A549 (cell line): Measurements from ENCODE around the gene C12orf54. TPM values are rescaled to one million over a fixed set of nuclear protein-coding genes. Genes with fewer than 3 reads are reported as not detected.
A peak's percentile ranks its signal among the peaks of the same experiment; 100 is the strongest.
"Not testable (repeated sequence)": the region's sequence is repeated elsewhere in the genome, so short reads cannot be mapped to it uniquely, and the experiment has no call there.

Source experiments
- ATAC-seq, 2 experiments: fragments of 200-7000 bp in 1 of 2; fragments of >200 bp in 1 of 2; cut with Nextera tagmentation in 1 of 2; cut with Tn5 transposase in 1 of 2; 3 replicates each; pipeline versions ENCODE4 v1.8.0 to v1.9.1; 2018 to 2020; ENCODE audit warnings: mild to moderate bottlenecking in 1 of 2, moderate library complexity in 1 of 2
- CTCF ChIA-PET: fragments of 300-600 bp; sonication (Branson Sonifier 250); formaldehyde crosslinking; extraction: SDS; loops from one replicate; lab custom pipeline; 2021; ENCODE audit warnings: antibody characterized with exemption, inconsistent platforms; lab: Yijun Ruan, JAX
- POLR2A ChIA-PET: fragments of 350-600 bp; formaldehyde crosslinking; extraction: SDS; loops from one replicate; lab custom pipeline; 2021; ENCODE audit warnings: antibody characterized with exemption, inconsistent platforms; lab: Yijun Ruan, JAX
- DNase-seq, 2 experiments: peaks; one replicate each; pipeline versions ENCODE4 v3.0.0 to v3.0.0-alpha.2; 2011 to 2016; ENCODE audit warnings: low read depth in 1 of 2, low spot score in 1 of 2
- FAIRE-seq: peaks from 2 replicates; lab custom pipeline; 2011; peaks lifted over from hg19 to GRCh38; lab: Jason Lieb, UNC
- H3K27ac ChIP-seq, 2 experiments: fragments of >200 bp; sonication (Bioruptor Twin); formaldehyde crosslinking; 3 replicates each; pipeline ENCODE4 v1.5.1; 2016 to 2017
- H3K4me1 ChIP-seq: fragments of >200 bp; sonication (Bioruptor Twin); formaldehyde crosslinking; 3 replicates; pipeline ENCODE4 v1.6.1; 2016
- H3K4me2 ChIP-seq: fragments of >200 bp; sonication (Bioruptor Twin); formaldehyde crosslinking; 3 replicates; pipeline ENCODE4 v1.6.1; 2016
- H3K4me3 ChIP-seq: fragments of >200 bp; sonication (Bioruptor Twin); formaldehyde crosslinking; 3 replicates; pipeline ENCODE4 v1.5.1; 2016
- H3K9me3 ChIP-seq: fragments of >200 bp; sonication (Bioruptor Twin); formaldehyde crosslinking; 3 replicates; pipeline ENCODE4 v1.6.1; 2016
- BCL3 ChIP-seq: fragments of >200 bp; sonication (Bioruptor Twin); formaldehyde crosslinking; IDR thresholded peaks from 3 replicates; pipeline ENCODE4 v1.6.1; 2016
- BHLHE40 ChIP-seq: IDR thresholded peaks from 2 replicates; pipeline ENCODE4 v1.6.1; 2012; ENCODE audit warnings: low read depth, low read length, inconsistent platforms
- CHD4 ChIP-seq: fragments of 200-600 bp; sonication (generic); IDR thresholded peaks from 2 replicates; pipeline ENCODE4 v1.6.1; 2016; ENCODE audit warnings: antibody characterized with exemption, mild to moderate bottlenecking, borderline replicate concordance
- EHMT2 ChIP-seq: fragments of 200-600 bp; sonication (generic); IDR thresholded peaks from 2 replicates; pipeline ENCODE4 v1.6.1; 2016; ENCODE audit warnings: antibody characterized with exemption, low read depth, mild to moderate bottlenecking, moderate library complexity
- ESRRA ChIP-seq: fragments of 150-350 bp; IDR thresholded peaks from 2 replicates; pipeline ENCODE4 v1.6.1; 2014; ENCODE audit warnings: mild to moderate bottlenecking, low read length, borderline replicate concordance
- GATA3 ChIP-seq: IDR thresholded peaks from 2 replicates; pipeline ENCODE4 v1.6.1; 2012; ENCODE audit warnings: borderline replicate concordance
- HES2 ChIP-seq: fragments of >200 bp; sonication (Bioruptor Twin); formaldehyde crosslinking; IDR thresholded peaks from 2 replicates; pipeline ENCODE4 v1.6.1; 2016
- HOXB5 ChIP-seq: fragments of 250-450 bp; sonication (Bioruptor Pico); IDR thresholded peaks from 2 replicates; pipeline ENCODE4 v1.5.0; 2020; ENCODE audit warnings: mild to moderate bottlenecking, moderate library complexity
- JUN ChIP-seq, 2 experiments: fragments of >200 bp; sonication (Bioruptor Twin); formaldehyde crosslinking; IDR thresholded peaks; 2 replicates in 1 of 2; 3 replicates in 1 of 2; pipeline ENCODE4 v1.6.1; 2016 to 2017
- KDM1A ChIP-seq: fragments of 200-600 bp; sonication (generic); IDR thresholded peaks from 2 replicates; pipeline ENCODE4 v1.6.1; 2016; ENCODE audit warnings: low read depth, mild to moderate bottlenecking
- MAX ChIP-seq: IDR thresholded peaks from 2 replicates; pipeline ENCODE4 v1.6.1; 2012
- MAZ ChIP-seq: fragments of 150-350 bp; IDR thresholded peaks from 2 replicates; pipeline ENCODE4 v1.6.1; 2014; ENCODE audit warnings: antibody characterized with exemption, low read depth, low read length, borderline replicate concordance
- NFE2L2 ChIP-seq: fragments of 150-350 bp; conservative IDR thresholded peaks from 2 replicates; pipeline ENCODE4 v1.6.1; 2014; ENCODE audit warnings: low read length
- PHF8 ChIP-seq: fragments of 200-600 bp; sonication (generic); IDR thresholded peaks from 2 replicates; pipeline ENCODE4 v1.6.1; 2016; ENCODE audit warnings: low read depth, mild to moderate bottlenecking, antibody characterized with exemption, moderate library complexity, borderline replicate concordance
- POLR2AphosphoS2 ChIP-seq: conservative IDR thresholded peaks from 2 replicates; pipeline ENCODE4 v1.6.1; 2012; ENCODE audit warnings: low read length, improper control_type of control experiment, inconsistent platforms
- RAD21 ChIP-seq, 2 experiments: fragments of >200 bp in 1 of 2; sonication (Bioruptor Twin) in 1 of 2; formaldehyde crosslinking in 1 of 2; IDR thresholded peaks in 1 of 2; conservative IDR thresholded peaks in 1 of 2; 2 replicates in 1 of 2; 3 replicates in 1 of 2; pipeline ENCODE4 v1.6.1; 2012 to 2018; ENCODE audit warnings: inconsistent platforms in 1 of 2
- RARB ChIP-seq: fragments of 250-450 bp; sonication (Bioruptor Pico); IDR thresholded peaks from 2 replicates; pipeline ENCODE4 v1.8.0; 2021; ENCODE audit warnings: mild to moderate bottlenecking, moderate library complexity
- RCOR1 ChIP-seq: fragments of 150-350 bp; IDR thresholded peaks from 2 replicates; pipeline ENCODE4 v1.6.1; 2014; ENCODE audit warnings: antibody characterized with exemption, low read length, low read depth
- SMC3 ChIP-seq: fragments of >200 bp; sonication (Bioruptor Twin); formaldehyde crosslinking; IDR thresholded peaks from 3 replicates; pipeline ENCODE4 v1.6.1; 2018; ENCODE audit warnings: inconsistent platforms
- TFCP2L1 ChIP-seq: fragments of 250-450 bp; sonication (Bioruptor Pico); IDR thresholded peaks from 2 replicates; pipeline ENCODE4 v1.5.0; 2021; ENCODE audit warnings: mild to moderate bottlenecking
- ZC3H11A ChIP-seq: fragments of 450-650 bp; IDR thresholded peaks from 2 replicates; pipeline ENCODE4 v1.6.1; 2014; ENCODE audit warnings: antibody characterized with exemption, mild to moderate bottlenecking
- ZNF302 ChIP-seq: fragments of 250-450 bp; sonication (Bioruptor Pico); IDR thresholded peaks from 2 replicates; pipeline ENCODE4 v1.9.0; 2021; ENCODE audit warnings: inconsistent platforms, mild to moderate bottlenecking, moderate library complexity
- WGBS: methylation state at CpG from one replicate; pipeline ENCODE4 v1.1.6; 2017; ENCODE audit errors: missing lambda C conversion rate; 5-methylcytosine and 5-hydroxymethylcytosine counted together
- polyA plus RNA-seq, 4 experiments: library from polyadenylated mRNA; depleted of rRNA in 3 of 4; stranded (reverse); fragments of >200 nt; fragmentation: RNase III in 1 of 4; extraction: RNeasy Plus Mini Kit Qiagen cat#74134 plus additional on column Dnase treatment in 1 of 4; gene quantifications; 2 replicates in 3 of 4; 3 replicates in 1 of 4; pipeline ENCODE4 v1.2.3, GENCODE V29; 2011 to 2017

C12orf54 gene
- polyA plus RNA-seq, 2 of the 4 experiments (the other 2 are of a cell fraction): not detected

- ATAC-seq, H3K4me2 ChIP-seq, H3K9me3 ChIP-seq, CTCF ChIA-PET, FAIRE-seq, DNase-seq, H3K27ac ChIP-seq, POLR2A ChIA-PET, H3K4me3 ChIP-seq, H3K4me1 ChIP-seq: not testable (repeated sequence)
- 13% methylated on average over 2 of the region's 2 CpGs for WGBS
Observed at GRCh38 chr12:48506836-48507235, 24.5 kb downstream of the C12orf54 start.

- Histone ChIP-seq H3K4me1 (no peaks in the 10 kb centered on the region), H3K9me3 (no peaks in the 10 kb centered on the region), H3K4me3 (no peak overlapping the region), H3K27ac (no peak overlapping the region), H3K4me2 (no peak overlapping the region)
- CTCF ChIA-PET: no interaction called here
- POLR2A ChIA-PET: no interaction called here
- peak; percentile 46 to 64; a peak in 2 of 6 replicates for ATAC-seq
- no peak for FAIRE-seq
- 0% methylated on average over 2 of the region's 2 CpGs for WGBS
- no peak for DNase-seq
- TF ChIP-seq ZNF302 (no peak), NFE2L2 (no peak), PHF8 (no peak), ESRRA (no peak), RCOR1 (no peak), POLR2AphosphoS2 (no peak), BCL3 (no peak)
Observed at GRCh38 chr12:48508987-48509386, 26.7 kb downstream of the C12orf54 start.

GRCh38 chr12:48510111-48510510 is 27.8 kb downstream of the C12orf54 start:
- POLR2A ChIA-PET: no interaction called here
- CTCF ChIA-PET: interaction anchor here (1.2 kb wide), 1 partner anchor 54 kb away, joined by 3 read pairs; no protein-coding TSS in a partner anchor
- TF ChIP-seq MAZ: no peak
- no peak for TF ChIP-seq JUN (IDR thresholded peaks at IDR 0.05)
- TF ChIP-seq RAD21 (conservative IDR thresholded peaks at IDR 0.05 in 1 of 2, IDR thresholded peaks at IDR 0.05 in 1 of 2): no peak
- TF ChIP-seq MAX: no peak
- no peak for TF ChIP-seq EHMT2
- TF ChIP-seq RARB (CRISPR knock-in tag): no peak
- TF ChIP-seq SMC3: no peak
- TF ChIP-seq KDM1A: no peak
- TF ChIP-seq BCL3: no peak
- TF ChIP-seq CHD4: no peak
- TF ChIP-seq TFCP2L1 (CRISPR knock-in tag): no peak
- TF ChIP-seq BHLHE40: no peak
- TF ChIP-seq GATA3: no peak
- H3K4me3 ChIP-seq: no peak overlapping the region
- no peak overlapping the region for H3K4me2 ChIP-seq
- no peaks in the 10 kb centered on the region for H3K9me3 ChIP-seq
- FAIRE-seq: no peak
- no peak for DNase-seq
- H3K27ac ChIP-seq: no peak overlapping the region
- WGBS: 0% methylated on average over 1 of the region's 1 CpG
- no peaks in the 10 kb centered on the region for H3K4me1 ChIP-seq
- ATAC-seq: no peak

- Histone ChIP-seq H3K4me3 (no peak overlapping the region), H3K27ac (no peak overlapping the region), H3K4me1 (no peaks in the 10 kb centered on the region), H3K4me2 (no peak overlapping the region), H3K9me3 (no peaks in the 10 kb centered on the region)
- 20% methylated on average over 2 of the region's 2 CpGs for WGBS
- ATAC-seq (no peak), FAIRE-seq (no peak), DNase-seq (no peak)
- CTCF ChIA-PET: no interaction called here
- TF ChIP-seq PHF8 (no peak), HES2 (no peak), ZC3H11A (no peak), HOXB5 (CRISPR knock-in tag) (no peak)
- POLR2A ChIA-PET: no interaction called here
Observed at GRCh38 chr12:48512855-48513254, 30.6 kb downstream of the C12orf54 start.
